NCI-H187 treated with DMSO at 0.1 percent for 48 hours (cell line): Measurements from ENCODE around the gene SP3.

Experiments used
- DNase-seq: peaks from one replicate; lab custom pipeline; 2025; lab: John Stamatoyannopoulos, UW

SP3 gene

GRCh38 chr2:173996766-173997165 is 31.6 kb upstream of the SP3 start:
- DNase-seq: no peak

- no peak for DNase-seq
These were observed 28.3 kb upstream of the SP3 start for GRCh38 chr2:173993459-173993858.

- DNase-seq: no peak
These were observed 26.8 kb upstream of the SP3 start for GRCh38 chr2:173991856-173992588.

GRCh38 chr2:173990970-173991819 is 26.0 kb upstream of the SP3 start:
- no peak for DNase-seq

- DNase-seq: no peak
These were observed 25.1 kb upstream of the SP3 start for GRCh38 chr2:173990245-173990644.

GRCh38 chr2:173989884-173990215 is 24.7 kb upstream of the SP3 start:
- DNase-seq: no peak

GRCh38 chr2:173989160-173989883 is 24.1 kb upstream of the SP3 start:
- DNase-seq: no peak

GRCh38 chr2:173986805-173987204 is 21.6 kb upstream of the SP3 start:
- no peak for DNase-seq

- DNase-seq: no peak
These were observed 20.4 kb upstream of the SP3 start for GRCh38 chr2:173985605-173985992.

- no peak for DNase-seq
These were observed 19.9 kb upstream of the SP3 start for GRCh38 chr2:173984866-173985604.

- no peak for DNase-seq
These were observed 18.3 kb upstream of the SP3 start for GRCh38 chr2:173983391-173983871.

GRCh38 chr2:173982918-173983317 is 17.7 kb upstream of the SP3 start:
- DNase-seq: no peak

GRCh38 chr2:173982182-173982714 is 17.1 kb upstream of the SP3 start:
- no peak for DNase-seq

GRCh38 chr2:173981520-173981919 is 16.3 kb upstream of the SP3 start:
- DNase-seq: no peak

GRCh38 chr2:173979751-173980351 is 14.7 kb upstream of the SP3 start:
- DNase-seq: no peak

- DNase-seq: no peak
These were observed 13.3 kb upstream of the SP3 start for GRCh38 chr2:173978447-173978846.

- no peak for DNase-seq
These were observed 7.5 kb upstream of the SP3 start for GRCh38 chr2:173972636-173973035.

GRCh38 chr2:173972165-173972564 is 7.0 kb upstream of the SP3 start:
- DNase-seq: no peak

GRCh38 chr2:173970516-173970924 is 5.3 kb upstream of the SP3 start:
- DNase-seq: no peak

GRCh38 chr2:173969886-173970285 is 4.7 kb upstream of the SP3 start:
- no peak for DNase-seq

GRCh38 chr2:173968551-173968950 is 3.4 kb upstream of the SP3 start:
- DNase-seq: no peak
